ENCODE measurements around the gene MAP4K3.

The MAP4K3 gene

DNA sequence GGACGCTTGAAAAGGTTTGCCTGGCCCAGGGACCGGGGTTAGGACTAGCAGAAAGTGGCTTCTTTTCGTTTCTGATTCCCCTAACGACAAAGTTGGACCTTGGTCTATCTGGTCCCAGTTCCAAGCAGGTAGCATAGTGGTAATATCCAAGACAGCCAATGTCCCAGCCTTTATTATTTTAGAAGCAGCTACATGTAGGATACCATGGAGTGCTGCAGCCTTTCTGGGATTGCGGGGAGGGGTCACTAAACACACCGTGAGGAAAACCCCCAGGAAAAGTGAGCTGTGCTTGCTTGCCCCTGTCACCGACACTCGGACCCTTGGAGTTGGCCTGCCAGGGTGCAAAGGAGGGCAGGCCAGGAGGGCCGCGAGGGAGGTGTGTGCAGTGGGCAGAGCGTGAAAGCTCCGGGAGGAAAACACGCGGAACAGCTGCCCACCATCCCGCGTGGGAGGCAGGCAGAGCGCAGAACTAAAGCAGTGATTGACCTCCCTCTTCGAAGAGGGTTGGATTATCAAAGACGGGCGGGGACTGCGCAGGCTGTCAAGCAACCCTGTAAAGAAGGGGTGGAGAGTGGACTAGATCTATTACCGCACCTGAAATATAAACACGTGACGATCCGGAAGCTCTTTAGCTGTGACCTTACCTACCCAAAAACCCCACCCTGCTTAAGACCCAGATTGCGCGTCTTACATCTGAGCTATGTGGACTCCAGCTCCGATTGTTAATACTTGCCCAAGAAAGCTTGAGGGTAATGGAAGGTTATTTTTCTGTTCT is 624 bp upstream of the MAP4K3 start:
- peak; percentile 9 to 65 for DNase-seq

DNA sequence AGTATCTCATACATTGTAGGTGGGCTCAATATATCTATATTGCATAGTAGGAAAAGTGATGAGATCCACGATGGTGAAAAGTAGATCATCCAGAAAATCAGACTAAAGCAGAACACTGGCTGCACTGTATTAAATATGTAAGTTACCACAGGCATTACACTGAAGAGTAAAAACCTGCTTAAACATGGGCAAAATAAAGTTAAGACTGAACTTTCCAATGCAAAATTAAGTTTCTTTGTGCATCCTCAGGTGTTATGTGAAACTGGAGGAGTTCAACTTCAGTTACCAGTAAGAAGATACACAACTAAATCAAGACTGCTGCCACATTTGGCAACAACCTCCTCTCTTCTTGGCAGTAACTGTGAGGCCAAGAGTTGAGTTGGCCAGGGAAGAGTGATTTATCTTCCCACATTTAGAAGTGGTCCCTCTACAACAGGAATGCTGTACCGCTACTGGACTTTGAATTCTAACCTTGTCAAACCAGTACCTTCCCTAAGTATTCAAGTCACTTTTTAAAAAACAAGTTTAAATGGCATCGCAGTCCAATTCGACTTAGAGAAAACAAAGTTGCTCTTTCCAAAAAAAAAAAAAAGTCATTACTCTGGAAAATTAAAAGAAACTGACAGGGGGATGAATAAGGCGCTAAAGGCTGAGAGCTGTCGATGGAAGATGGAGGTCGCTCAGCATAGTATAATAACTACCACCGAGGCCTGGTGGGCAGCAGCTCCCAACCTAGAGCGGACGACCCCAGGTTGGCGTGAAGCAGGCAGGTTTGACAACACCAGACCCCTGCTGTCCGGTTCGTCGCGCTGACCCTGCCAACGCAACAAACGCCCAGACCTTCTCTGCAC is 1.1 kb downstream of the MAP4K3 start:
- no peak for DNase-seq

DNA sequence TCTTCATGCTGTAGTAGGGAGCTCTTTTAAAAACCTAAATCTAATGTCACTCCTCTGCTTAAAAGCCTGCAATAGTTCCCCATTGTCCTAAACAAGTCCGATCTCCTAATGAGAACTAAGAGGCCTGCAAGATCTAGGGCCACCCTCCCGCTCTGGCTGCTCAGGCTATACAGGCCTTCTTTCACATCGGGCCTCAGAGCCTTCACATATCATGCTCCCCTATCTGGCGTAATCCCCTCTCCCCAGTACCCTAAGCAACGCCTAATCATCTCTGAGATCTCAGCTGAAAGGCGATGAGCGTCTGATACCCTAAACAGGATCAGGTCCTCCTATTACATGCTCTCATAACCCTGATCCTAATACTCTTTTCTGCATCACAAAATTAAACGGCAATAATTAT is 1.9 kb downstream of the MAP4K3 start:
- no peak for DNase-seq

DNA sequence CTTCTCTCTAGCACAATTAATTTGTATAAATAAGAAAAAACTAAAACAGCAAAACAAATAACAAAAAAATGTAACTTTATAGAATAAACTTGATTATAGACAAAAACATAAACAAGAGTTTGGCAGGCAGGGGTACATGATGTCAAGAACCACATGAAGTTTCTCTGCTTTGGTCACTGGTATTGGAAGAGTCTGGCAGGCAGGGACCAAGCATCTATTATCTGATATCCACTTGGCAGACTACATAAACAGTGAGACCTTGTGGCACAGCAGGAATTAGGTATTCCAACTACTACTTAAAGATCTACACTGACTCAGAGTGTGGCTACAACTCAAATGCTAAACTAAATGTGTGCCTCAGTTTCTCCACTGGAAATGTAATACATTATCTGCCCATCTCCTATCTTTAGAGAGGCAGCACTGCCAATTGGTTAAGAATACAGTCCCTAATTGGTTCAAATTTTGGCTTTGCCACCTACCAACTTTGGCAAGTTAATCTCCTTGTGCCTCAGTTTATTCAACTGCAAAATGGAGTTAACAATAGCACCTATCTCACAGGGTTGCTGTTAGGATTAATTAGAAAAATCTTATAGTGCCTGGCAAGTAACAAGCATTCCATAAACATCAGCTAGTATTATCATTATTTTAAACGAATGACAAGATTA is 2.7 kb downstream of the MAP4K3 start:
- DNase-seq: no peak

DNA sequence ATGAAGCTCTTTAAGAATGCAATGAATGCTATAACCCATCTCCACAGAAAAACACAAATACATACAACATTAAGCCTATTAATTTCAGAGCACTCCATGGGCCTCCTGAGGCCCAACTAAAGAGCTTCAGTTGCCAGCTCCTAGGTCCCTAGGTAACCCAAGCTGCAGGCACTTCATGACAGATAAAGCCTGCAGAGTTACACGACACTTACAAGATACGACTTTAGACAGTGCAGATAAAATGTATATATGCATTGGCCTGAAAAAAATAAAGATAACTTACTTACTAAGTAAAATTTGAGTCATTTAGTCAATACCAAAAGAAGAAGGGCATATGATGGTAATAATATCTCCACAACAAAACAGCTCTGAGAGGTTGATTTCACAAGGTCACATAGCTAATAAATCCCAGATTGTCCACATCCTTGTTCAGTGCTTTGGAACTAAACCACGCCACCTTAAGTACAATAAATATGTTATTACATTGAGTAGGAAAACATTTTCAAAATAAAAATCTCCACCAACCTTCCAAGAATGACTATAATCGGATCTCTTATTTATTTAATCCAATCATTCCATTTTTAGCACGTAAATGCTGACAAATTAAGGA is 3.4 kb downstream of the MAP4K3 start:
- no peak for DNase-seq

DNA sequence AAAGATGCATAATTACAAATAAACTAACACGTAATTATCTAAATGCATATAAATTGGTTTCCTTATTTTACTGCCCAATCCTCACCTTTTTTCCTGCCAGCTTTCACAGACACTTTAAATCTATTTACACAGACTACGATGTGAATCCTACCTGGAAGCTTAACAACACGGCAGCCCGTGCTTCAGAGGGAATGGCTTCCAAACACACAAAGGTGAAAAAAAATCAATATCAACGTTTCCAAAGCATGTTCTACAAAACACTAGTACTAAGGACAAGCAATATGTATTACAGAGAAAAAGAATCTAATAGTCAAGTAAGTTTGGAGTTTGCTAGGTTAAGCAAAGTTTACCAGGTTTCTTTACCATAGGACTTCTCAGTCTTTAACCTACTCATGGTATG is 4.4 kb downstream of the MAP4K3 start:
- no peak for DNase-seq

DNA sequence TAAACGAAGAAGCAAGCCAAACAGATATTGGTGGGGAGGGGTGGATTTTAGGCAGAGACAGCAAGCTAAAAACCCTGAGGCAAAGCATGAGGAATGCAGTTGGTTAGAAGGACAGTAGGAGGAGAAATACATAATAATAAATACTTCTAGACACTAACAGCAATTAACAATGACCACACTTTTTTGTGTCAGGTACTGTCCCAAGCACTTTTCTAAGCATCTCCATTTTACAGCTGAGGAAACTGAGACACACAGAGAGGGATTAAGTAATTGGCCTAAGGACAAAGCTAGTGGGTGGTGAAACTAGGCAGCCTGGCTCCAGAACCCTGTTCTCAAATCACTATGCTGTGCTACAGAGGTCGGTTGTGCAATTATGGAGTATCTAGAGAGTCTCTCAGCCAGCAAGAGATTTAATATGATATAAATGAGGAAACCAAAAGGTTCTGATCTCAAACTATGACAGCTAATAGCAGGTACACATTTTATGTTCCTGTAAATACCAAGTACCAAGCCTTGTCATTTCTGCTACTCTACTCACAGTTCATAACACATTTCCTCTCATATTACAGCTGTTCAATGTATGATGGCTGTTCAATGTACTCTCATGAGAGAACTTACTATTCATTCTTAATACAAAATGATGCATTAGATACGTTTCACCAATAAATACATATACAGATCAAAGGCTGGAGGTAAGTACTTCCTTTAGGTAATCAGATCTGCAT is 5.3 kb downstream of the MAP4K3 start:
- no peak for DNase-seq

DNA sequence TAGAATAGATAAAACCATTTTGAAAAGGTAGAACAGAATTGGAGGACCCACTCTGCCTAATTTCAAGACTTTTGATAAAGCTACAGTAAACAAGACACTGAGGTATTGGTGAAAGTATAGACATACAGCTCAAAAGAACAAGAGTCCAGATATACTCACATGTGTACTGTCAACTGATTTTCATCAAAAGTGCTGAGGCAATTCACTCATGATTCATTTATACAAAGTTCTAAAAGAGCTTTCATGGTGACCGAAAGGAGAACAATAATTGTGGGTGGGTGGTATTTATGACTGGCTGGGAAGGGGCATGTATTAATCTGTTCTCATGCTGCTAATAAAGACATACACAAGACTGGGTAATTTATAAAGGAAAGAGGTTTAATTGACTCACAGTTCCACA is 7.3 kb downstream of the MAP4K3 start:
- no peak for DNase-seq

DNA sequence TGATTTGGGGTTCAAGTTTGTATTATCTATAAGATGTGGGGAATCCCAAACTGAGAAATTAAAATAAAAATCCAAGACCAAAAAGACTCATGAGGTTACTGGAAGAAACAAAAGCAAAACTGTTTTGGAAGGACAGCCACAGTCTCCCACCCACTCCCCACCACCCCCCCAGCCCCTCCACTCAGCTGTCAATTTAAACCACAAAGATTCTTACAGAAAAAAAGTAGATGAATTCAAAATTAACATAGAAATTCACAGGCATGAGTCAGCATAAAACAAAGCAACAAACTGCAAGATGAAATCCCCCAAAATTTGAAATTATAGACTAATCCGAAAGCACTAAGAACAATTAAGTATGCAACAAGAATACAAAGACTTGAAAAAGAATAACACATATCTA is 12.1 kb downstream of the MAP4K3 start:
- no peak for DNase-seq

DNA sequence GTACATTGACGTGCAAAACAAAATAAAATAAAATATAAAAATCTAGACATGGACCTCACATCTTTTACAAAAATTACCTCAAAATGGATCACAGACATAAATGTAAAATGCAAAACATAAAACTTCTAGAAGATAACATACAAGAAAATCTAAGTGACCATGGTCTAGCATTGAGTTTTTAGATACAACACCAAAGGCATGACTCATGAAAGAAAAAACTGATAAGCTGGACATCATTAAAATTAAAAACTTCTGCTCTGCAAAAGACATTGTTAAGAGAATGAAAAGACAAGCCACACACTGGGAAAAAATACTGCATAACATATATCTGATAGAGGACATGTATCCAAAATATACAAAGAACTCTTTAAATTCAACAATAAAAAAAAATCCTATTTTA is 14.4 kb downstream of the MAP4K3 start:
- DNase-seq: no peak

DNA sequence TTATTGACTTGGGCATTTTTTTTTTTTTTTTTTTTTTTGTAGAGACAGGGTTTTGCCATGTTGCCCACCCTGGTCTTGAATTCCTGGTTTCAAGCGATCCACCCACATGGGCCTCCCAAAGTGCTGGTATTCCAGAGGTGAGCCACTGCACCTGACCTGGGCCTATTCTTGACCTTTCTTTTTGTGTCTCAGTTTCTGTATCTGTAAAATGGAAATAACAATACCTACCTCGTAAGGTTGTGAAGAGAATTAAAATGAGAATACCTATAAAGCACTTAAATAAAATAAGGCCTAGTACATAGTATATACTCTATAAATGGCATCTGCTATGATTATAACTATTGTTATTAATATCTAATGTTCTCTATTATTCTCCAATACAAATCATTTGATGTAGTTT is 15.7 kb downstream of the MAP4K3 start:
- DNase-seq: no peak

DNA sequence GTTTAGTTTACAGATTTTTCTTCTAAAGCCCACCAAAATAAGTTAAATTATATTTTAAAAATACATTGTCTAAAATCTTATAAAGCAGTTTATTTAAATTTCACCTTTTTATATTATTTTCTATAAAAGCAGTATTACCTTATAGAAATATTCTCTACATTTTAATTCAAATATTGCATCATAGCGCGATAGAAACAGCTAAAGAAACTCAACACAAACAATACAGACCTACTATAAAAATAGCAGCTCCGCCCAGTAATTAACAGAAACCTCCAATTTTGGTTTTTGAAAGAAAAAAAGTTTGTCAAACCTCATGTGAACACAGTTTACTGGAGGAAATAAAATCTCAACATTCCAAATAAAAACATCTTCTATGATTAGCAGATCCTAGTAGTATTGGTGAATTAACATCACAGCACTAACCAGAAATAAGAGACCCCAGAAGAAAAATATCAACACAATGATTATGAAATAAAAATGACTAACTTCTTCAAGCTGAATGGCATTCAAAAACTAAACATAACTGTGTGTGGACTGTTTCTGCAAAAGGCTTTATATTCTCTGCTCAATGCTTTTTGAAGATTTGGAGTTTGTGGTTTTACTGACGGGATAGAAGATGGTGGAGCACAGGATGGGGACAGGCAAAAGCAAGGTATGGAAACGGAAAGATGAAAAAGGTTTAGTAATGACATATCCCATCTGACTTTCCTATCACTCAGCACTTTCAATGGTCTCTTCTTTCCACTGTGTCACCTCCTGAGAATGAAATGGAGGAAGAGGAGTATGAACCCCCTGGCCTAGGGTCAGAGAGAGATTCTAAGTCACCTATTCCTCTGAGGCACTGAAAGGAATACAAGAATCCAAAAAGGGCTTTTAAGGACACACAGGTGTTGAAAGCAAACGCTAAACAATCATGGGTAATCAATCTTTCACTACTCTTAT is 17.5 kb downstream of the MAP4K3 start:
- no peak for DNase-seq

DNA sequence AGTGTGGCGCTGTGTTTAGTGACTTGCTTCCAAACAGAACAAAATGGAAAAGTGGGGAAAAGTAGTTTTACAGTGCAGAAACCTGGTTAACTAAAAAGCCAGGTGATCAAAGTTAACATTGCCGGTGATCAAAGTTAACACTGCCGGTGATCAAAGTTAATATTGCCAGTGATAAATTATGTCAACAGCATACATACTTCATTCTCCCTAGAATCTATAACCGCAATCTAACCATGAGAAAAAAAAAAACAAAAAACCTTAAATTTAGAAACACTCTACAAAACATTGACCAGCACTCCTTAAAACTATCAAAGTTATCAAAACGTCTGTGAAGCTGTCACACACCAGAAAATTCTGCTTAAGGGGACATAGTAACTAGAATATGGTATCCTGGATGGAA is 18.6 kb downstream of the MAP4K3 start:
- DNase-seq: no peak

DNA sequence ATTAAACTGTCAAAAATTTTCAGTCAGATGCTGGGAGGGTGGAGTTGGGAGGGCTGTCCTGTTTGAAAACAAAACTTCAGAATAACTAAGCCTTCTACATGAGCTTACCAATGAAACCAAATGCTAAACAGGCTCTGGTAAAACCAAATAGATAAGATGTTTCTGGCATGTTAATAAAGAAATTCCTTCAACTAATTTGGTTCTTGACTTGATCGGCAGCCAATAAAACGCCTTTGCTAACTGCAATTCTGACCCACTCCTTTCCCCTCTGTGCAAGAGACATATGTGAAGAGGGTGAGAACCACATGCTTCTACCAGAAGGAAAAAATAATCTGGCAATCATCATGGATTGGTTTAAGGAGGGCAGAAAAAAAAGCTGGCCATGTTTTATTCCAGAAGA is 20.9 kb downstream of the MAP4K3 start:
- no peak for DNase-seq

DNA sequence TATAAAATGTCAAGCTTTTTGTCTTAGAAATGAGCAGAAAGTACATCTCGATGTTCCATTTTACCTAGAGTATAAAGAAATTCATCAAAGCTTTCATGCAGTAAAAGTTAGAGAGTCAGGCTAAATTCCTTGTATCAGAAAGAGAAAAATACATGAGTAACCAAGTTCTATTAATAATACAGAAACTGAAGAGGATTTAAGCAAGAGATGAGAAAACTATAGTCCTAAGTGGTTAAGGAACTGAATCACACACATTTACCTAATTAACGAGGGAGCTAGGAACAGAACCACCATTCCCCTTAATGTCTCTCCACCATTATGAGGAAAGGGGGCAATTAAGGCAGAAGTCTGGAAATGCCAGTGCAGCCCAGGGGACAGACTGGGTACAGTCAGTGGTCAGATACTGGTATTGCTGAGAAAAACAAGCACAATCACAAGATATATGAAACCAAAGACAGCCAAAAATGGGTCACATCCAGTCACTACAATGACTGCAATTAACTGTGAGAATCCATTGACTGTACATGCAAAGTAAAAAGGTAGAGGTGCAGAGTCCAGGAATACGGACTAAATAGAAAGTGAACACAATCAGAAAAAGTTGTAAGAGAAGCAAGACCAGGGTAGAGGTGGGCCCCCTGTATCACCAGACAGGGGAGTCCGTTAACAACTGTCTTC is 23.9 kb downstream of the MAP4K3 start:
- no peak for DNase-seq

DNA sequence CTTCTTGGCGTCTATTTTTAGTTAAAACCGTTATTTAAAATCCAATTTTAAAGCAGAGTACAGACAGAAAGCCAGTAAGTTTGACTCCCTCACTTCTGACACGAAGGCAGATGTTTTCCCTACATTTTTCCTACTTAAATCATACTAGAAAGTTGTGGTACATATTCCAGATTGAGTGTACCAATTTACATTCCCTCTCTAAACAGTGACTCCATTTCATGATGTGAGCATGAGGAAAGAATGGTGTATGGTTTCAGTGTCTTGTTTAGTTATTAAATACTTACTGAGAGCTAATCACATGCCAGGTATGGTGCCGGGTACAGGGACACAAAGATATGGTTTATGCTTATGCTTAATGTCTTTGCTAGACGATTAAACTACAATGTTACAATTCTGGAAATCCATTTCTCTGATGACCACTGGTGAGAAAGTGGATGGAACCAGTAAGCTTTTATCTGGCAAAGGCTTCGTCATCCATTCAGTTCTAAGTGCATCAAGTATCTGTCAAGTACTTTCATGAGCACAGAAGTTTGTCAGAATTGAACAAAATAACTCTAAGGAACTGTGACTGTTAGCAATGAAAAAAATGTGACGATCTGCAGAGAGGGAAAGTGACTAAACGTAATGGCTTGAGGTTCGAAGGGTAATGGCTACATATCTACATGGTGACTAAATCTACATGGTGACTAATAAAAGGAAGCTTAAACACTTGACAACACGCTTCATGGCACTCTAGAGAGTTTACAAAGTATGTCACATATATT is 25.7 kb downstream of the MAP4K3 start:
- DNase-seq: no peak

DNA sequence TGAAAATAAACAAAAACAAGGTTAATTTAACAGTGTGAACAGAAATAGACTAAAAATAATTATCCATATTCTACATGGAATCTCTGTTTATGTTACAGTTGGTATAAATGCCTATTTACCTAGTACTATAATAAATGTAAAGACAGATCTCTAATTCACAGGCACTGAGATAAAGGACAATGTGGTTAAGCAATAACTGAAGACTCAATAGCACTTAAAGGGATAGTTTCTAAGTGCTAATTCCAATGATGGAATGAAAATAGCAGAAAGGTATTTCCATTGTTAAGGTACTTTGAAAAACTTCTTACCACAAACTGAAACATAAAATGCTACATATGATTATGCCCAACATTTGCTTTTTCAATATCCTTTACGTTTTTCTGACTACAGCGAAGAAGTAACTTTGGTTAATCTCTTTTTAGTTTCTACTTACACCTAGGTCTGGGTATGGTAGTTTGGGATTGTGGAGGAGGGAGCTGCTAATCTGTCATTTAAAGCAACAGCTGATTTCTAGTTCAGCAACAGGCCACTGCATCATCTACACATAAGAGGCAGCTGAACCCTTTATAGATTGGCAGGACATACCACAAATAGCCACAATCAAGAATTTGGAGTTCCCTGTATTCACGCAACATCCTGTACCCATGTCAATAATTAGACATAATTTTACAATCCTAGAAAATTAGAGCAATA is 27.2 kb downstream of the MAP4K3 start:
- DNase-seq: no peak

DNA sequence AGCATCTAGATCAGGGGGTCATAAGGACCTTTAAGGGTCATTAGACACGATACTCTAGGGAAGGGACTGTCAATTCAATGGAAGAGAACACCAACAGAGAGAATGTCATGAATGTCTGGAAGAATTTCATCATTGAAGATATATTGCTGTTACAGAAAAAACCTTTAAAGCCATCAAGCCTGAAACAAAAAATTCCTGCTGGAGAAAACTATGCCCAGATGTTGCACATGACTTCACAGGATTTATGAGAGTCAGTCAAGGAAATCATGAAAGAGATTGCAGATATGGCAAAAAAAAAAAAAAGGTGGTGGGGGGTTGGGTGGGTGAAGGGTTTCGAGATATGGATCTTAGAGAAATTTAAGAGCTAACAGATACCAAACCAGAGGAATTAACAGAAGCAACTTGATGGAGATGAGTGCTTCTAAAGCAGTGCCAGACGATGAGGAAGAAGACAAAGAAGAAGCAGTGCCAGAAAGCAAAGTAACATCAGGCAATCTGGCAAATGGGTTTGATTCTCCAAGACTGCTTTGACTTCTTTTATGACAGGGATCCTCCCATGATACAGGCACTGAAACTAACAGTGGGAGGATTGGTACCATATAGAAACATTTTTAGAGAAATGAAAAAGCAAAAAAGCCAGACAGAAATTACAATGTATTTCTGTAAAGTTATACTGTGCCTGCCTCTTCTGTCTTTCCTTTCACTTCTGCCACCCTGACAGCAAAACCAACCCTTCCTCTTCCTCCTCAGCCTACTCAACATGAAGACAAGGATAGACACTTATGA is 28.5 kb downstream of the MAP4K3 start:
- no peak for DNase-seq

Data from NCI-H187 (cell line).